CD4-positive, alpha-beta T cell treated with Interleukin-1 beta for 1 hour (primary cell): Measurements from ENCODE around the gene TRAF3IP1.
"Not testable (repeated sequence)": the region's sequence is repeated elsewhere in the genome, so short reads cannot be mapped to it uniquely, and the experiment has no call there.

Source experiments
- DNase-seq, 2 donors: peaks; one replicate each; pipeline ENCODE4 v3.0.0-alpha.2; 2020 to 2022

The TRAF3IP1 gene

DNA sequence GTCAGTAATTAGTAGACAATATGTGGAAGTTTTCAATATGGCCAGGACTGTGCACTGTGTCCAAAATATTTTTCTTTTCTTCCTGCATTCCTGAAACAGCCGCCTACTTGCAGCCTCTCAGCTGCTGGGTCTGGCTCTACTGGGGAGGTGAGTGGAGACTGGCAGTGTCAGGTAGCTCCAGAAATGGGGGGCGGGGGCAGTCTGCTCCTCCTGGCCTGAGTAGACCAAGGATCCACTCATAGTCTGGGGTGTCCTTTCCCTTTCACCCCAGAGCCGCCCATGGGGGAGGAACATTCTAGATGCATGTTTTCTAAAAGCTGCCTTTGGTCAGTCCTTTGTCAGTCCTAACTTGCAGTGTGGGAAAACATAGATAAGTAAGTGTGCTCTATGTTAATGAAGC lies 23.7 kb downstream of the TRAF3IP1 start:
- DNase-seq, result no peak

DNA sequence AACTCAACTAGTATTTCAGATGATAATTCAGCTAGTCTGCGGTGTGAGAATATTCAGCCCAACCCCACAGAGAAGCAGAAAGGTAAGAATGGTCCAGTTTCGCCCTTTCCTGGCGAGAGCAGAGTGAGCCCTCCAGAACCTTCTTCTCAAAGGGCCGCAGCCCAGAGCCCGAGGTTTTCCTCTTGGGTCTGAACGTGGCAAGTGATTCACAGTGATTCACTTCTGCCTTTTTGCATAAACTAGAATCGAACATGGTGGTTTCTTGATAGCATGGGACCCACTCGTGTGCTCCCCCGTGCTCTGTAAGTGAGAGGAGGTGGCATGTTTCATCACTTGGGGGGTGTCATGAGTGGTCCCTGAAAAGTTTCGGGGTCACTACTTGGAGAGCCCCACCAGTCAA lies 24.2 kb downstream of the TRAF3IP1 start:
- no peak for DNase-seq

DNA sequence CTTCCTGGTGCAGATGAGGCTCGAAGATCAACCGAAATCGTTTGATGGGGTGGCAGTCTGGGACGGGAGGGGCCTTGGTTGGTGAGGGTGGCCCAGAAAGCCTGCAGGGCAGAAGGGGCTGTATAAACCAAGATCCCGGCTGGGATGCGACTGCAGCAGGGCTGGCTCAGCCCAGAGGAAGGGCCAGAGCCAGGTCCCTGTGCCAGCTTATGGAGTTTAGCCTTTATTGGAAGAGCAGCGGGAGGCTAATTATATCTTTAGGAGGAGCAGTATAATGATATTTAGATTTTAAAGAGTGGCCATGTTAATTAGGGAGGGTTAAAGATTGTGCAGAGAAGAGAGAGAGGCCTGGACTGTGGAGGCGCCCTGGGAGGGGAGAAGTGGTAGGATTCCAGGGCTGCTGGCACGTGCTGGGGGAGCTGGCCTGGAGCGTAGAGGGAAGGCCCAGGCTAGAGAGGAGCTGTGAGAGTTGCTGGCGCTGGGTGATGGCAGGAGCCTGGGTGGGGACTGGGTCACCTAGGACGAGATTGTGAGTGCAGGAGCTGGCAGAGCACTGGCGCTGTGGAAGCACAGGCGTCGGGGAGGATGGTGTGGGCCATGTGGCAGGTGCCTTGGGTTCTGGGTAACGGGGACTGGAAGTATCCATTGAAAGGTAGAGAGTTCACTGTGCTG lies 25.1 kb downstream of the TRAF3IP1 start:
- DNase-seq, result no peak

DNA sequence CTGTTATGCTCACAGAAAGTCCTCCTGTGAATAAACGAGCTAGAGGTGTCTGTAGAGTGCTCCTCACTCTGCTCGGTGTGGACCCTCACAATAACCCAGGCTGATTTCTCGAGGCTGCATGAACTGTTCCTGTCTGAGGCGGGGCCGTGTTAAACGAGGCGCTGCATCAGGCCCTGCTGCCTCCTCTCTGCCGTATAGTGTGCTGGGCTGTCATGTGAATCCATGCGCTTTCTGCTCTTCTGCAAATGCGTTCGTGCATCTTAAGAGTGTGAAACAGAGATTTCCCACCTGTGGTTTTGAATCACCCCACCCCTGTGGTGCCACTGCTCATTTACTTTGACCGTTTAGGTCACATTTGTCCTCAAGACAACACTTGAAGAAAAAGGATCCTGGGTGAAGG lies 26.2 kb downstream of the TRAF3IP1 start:
- DNase-seq, result no peak

DNA sequence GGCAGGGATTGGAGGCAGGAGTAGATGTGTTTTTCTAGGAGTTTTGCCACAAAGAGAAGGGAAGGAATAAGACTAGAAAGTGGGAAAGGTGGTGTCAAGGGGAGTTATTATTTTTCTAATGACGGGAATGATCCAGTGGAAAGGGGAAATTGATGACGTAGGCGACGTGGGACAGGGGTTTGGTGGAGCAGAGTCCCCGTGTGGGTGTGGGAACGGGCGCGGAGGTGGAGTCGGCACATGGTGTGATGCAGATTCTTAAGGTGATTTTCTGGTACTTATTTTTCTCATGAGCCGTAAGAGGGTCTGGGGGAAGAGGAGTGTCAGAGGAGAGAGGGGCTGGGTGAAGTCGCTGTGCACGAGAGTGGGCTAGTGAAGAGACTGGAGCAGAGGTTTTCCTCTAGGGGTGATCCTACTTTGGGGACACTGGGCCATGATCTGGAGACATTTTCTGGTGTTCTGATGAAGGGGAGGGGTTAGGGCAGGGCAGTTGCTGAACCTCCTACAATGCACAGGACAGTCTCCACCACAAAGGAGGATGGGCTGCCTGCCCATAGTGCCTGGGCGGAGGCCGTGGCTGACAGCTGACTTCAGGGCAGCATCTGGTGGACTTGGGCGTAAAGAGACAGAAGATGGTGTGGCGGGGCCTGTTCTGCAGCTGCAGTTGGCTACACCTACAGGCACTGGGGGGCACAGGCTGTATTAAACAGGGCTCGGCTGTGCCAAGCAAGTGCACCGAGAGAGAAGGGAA lies 30.0 kb downstream of the TRAF3IP1 start:
- no peak for DNase-seq

DNA sequence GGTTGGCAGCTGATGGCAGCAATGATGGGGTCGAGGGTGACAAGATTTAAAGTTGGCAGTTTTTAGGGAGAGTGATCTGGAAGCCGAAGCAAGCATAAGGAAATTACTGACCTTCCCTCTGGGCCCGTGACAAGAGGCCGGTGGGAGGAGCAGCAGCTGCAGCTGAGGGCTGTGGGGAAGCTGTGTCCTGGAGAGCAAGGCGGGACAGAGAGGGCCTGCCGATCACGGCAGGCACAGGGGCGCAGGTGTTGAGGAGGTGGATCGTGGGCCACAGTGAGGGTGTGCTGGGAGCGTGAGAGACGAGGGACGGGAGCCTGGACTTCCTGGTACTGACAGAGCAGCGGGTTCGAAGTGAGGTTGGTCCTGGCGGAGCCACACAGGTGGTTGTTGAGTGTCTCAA lies 31.0 kb downstream of the TRAF3IP1 start:
- no peak for DNase-seq

DNA sequence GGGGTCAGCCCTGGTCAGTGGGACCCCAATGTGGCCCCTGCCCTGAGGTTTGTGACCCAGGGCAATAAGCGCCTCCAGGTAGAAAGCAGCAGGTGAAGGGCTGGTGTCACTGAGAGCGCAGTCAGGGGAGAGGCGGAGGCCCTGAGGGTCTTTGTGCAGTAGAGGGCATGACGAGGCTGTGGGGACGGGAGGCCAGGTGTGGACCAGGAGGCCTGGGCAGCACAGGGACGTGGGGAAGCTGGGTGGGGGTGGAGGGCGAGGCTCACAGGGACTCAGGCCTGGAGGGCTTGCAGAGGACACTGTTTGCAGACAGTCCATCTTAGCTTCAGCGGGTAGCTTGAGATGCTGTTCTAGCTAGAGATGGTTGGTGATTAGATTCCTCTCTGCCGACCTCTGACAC lies 32.0 kb downstream of the TRAF3IP1 start:
- no peak for DNase-seq

DNA sequence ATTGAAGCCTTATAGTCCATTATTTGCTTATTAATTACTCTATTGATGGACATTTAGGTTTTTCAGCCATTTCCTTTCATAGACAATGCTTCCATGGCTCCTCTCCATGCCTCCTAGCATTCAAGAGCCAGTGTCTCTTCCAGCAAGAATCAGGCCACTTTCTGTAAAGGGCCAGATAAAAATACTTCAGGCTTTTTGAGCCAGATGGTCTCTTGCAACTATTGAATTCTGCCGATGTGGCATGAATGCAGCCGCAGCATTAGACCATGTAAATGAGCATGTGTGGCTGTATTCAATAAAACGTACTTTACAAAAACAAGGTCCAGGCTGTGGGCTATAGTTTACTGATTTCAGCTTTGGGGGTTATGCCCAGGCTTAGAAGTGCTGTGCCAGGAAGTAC lies 38.5 kb downstream of the TRAF3IP1 start:
- no peak for DNase-seq

DNA sequence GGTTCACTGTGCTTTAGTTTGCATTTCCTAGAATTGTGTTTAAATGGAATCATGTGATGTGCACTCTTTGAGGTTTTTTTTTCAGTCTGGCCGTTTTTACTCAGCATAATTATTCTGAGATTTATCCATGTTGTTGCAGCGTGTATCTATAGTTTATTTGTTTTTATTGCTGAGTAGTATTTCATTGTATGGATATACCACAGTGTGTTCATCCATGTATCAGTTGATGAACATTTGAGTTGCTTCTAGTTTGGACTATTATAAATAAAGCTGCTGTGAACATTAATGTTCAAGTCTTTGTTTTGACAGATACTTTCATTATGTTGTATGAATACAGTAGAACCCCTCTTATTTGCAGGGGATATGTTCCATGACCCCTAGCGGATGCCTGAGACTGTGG lies 39.1 kb downstream of the TRAF3IP1 start:
- no peak for DNase-seq

DNA sequence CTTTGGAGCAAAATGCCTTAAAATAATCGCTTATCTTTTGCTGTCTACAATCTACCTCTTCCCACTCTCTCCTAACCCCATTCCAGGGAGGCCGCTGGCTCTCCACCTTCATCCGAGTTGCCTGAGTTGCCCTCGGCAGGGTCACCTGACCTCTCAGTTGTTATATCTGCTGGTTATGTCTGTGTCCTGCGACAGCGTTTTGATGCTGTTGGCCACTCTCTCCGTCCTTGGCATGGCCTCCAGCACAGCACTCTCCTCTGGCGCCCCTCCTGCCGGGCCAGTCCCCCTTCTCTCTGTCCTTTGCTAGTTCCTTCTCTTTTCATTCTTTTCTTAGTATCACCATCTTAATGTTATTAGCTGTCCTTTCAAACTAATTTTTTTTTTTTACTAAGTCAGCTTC lies 41.6 kb downstream of the TRAF3IP1 start:
- DNase-seq, result no peak

DNA sequence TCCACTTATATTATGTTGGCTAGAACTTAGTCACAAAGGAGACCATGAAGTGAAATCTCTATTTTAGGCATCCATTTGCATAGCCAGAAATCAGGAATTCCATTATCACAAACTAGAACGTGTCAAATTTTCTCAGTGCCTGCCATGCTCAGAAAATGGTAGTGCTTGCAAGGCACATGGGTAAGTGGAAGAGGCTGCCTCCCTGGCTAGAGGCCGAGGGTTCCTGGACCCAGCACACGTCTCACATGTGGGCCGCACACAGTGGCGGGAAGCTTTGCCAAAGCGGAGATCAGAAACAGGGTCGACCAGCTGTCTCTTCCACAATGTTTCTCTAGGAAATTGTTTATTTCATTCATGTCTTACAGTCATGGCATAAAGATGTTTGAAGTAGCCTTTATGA lies 42.3 kb downstream of the TRAF3IP1 start:
- no peak for DNase-seq

DNA sequence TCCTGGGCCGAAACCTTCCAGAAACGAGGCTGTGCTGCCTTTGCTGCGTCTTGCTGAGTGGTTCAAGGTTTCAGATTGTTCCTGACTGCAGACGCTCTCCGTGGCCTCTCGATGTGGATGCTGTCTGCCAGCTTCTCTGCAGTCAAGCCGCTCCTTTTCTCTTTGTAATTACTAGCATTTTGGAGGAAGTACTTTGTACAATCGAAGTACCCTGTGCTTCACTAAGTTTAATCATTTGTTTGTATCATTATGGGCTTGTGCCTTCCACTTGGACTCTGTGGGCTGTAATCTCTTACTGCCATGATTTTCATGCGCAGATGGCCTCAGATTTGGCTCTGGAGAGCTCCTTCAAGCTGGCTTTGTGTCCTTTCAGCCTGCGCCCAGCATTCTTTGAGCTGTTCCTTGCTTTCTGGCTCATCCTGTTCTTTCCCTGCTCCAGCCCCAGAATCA lies 49.3 kb downstream of the TRAF3IP1 start:
- DNase-seq, result no peak

DNA sequence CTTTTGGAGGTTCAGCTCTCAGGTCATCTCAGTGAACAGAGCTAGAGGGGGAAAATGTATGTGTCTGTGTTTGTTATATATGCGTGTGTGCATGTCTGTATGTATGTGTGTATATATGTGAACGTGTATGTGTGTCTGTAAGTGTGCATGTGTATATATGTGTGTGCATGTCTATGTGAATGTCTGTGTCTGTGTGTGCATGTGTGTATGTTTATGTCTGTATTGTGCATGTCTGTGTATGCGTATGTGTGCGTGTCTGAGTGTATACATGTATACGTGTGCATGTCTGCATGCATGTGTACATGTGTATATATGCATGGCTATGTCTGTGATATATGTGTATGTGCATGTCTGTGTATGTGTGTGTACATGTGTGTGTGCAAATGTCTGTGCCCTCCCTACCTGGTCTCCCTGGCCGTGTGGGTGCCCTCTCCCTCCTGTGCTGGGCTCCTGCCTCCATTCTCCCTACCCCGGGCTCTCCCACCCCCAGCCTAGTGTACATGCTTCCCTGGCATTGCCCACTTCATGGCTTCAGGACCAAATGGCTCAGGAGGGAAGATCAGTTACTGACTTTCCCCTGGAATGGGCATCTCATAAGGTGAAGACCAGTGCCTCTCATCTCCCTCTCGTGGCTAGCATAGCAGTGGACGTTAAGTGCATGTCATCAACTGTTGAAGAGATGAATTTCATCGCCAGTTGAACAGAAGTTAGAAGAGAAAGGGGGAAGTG lies 49.9 kb downstream of the TRAF3IP1 start:
- DNase-seq, result no peak

DNA sequence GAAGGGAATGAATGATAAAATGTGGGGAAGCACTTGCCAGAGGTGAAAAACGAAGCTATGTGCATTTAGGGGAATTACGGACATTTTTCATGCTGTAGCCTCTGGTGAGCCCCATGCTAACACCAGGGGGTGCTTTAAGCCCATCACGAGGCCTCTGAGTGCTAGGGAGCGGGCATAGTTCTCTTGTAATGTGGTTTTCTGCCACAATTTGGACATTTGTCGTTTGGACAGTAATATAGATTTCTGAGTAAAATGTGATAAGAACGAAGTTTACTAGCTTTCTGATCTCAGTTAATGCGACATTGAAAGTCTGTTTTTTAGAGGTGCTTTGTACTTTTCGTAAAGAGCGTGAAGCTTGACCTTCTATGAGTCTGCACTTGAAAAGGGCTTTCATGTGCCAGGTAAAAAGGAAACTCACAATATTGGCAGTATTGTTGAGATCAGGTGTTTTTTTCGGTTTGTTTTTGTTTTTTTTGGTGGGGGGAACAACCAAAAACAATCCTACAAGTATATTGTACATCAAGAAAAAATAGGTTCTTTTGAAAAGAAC lies 50.6 kb downstream of the TRAF3IP1 start:
- peak; percentile 60 to 63 for DNase-seq

DNA sequence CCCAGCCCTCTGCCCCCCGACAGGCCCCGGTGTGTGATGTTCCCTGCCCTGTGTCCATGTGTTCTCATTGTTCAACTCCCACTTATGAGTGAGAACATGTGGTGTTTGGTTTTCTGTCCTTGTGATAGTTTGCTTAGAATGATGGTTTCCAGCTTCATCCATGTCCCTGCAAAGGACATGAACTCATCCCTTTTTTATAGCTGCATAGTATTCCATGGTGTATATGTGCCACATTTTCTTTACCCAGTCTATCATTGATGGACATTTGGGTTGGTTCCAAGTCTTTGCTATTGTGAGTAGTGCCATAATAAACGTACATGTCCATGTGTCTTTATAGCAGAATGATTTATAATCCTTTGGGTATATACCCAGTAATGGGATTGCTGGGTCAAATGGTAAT lies 52.0 kb downstream of the TRAF3IP1 start:
- DNase-seq, result not testable (repeated sequence)

DNA sequence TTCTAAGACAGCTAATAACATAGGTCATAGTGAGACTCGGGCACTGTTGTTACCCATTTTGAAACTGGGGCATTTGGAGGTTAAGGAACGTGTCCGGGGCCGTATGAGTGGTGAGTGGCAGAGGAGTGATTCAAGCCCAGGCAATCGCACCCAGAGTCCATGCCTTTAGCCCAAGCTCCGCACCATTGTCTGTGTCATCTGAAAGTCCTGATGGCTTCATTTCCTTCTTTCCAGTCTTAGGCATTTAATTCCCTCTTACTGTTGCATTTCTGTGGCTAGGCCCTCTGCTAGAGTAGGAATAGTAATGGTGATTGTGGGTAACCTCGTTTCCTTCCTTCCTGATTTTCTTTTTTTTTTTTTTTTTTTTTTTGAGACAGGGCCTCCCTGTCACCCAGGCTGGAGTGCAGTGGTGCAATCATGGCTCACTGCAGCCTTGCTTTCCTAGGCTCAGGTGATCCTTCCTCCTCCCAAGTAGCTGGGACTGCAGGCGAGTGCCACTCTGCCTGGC lies 56.6 kb downstream of the TRAF3IP1 start:
- DNase-seq, result peak in 1 of 2 donors; percentile 32

DNA sequence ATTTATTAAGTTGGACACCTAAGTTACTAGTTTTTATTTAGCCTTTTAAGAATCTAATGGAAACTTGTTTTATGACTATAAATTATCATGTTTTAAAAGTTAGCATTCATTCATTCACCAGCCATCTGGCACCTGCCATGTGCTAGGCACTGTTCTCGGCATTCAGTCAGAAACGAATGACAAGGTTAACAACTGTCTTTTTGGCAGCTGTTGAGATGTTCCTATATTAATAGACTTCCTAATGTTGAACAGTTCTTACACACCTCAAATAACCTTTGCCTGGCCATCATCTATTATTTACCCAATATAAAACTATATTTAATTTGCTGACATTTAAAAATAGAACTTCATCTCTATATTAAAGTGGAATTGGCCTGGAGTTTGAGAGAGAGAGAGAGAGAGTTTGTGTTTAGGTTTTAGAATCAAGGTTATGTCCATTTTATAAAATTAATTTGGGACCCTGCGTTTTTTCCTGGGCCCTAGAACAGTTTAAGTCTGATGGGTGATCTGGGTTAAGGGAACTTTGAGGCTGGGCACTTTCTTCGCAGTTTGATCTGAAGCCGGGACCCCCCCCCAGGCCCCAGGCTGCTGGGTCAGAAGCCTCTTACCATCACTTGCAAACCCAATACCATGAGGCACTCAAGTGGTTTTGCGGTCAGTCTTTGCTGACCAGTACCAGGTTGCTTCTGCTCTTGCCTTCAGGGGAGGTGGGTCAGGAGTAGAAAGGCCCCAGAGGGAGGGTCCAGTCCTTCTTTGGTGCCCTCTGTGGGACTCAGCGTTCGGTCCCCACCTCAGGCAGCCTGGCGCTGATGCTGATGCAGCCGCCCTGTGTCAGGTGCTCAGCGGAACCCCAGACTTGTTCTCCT lies 58.1 kb downstream of the TRAF3IP1 start:
- no peak for DNase-seq

DNA sequence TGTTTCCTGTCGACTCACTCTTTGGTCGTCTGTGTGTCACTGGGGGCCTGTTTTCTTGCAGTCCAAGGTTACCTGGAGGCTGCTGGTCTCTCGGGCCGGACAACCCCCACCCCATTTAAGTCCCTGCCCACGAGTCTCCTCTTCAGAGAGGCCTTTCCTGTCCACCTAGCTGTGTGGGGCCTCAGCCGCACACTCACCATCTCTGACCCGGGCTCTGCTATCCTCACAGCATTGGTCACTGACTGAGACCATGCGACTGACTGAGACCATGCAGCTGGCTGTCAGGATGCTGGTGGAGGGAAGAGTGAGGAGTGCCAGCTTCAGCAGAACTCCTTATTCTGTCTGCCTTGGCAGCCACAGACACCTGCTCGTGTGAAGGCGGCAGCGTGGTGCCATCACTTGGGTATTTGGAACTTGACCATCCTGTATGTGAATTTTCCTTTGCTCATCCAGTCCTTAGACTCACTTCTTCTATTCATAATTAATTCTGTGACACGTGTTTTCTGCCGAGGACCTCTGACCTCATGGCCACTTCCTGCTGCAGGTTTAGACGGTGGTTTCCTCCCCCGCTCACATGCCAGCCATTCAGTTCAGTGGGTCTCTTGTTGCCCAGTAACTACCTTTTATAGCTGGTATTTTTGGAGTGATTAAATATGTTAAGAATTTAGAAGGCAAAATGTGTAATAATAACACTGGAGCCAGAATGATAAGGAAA lies 58.9 kb downstream of the TRAF3IP1 start:
- peak; percentile 22 to 52 for DNase-seq

DNA sequence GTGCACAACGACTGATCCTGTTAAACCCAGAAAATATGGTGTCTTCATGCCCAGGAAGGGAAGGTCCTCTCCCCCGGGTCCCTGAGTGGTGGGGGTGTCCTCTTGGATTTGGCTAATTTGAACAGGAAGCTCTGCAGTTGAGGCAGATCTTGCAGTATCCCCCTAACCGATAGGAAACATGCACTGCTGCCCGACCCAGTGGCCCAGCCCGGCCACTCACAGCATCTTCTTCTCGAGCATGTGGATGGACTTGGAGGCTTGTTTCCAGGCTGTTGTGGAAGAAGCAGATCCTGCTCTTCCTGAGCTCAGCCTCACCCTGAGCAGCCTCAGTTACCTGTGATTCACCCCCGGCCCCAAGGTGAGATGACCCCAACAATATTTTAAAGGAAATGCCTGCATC lies 60.0 kb downstream of the TRAF3IP1 start:
- no peak for DNase-seq

DNA sequence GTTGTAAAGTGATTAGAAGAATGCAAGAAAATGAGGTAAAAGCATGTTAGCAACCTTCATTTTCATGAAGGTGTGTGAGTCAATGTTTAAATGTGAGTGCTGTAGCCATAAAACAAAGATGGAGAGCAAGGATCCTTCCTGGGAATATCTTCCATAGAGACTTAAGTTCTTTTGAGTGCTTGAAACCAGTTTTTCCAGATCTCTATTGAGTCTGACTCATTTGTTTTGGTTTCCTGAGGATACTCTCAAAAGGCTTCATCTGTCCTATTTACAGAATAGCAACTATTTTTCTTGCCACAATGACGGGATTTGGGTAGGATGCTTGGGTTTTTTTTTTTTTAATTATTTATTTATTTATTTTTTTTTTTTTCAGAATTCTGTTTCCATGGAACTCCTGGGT lies 60.5 kb downstream of the TRAF3IP1 start:
- DNase-seq, result no peak

DNA sequence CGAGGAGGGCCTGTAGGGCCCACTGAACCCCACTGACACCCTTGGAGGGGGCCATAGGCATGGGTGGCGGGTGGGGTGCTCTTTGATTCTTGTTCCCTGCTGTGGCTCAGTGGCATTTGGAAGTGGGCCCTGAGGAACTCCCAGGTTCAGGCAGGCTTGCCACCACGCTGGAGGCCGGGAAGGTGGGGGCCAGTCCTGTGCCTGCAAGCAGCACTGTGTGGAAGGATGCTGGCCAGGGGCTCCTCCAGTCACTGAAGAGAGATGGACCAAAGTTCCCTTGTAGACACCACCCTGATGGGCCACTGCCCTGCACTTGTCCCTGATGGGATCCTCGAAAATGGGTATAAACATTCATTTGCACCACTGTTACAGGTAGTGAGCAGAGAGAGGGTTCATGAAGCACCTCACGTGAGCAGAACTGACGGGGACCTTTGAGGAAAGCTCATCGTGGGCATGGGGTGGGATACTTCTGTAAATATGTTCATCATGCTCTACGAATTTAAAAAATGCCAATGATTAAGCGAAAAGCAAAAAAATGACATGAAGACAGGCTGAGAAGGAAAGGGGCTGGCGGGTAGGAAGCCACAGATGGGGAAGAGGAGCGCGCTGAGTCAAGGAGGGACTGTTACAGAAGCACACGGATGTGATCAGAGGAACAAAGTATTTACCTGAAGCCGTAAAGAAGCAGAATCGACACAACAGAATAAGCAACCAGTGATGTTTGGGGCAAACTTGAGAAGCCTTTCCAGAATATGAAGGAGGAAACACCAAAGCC lies 61.2 kb downstream of the TRAF3IP1 start:
- peak in 1 of 2 donors; percentile 16 for DNase-seq
